ENCODE results near the gene CCL5.

GRCh38 chr17:35844547-35844946, 35.6 kb downstream of the CCL5 start:
- no peak for TF ChIP-seq CTCF (IDR thresholded peaks at IDR 0.05; ENCODE audit: low read depth, low read length)
- TF ChIP-seq EZH2phosphoT487 (IDR thresholded peaks at IDR 0.05; ENCODE audit: low read depth), result no peak

All from OCI-LY3 (cell line).